ENCODE results near the gene TPGS2.
"Not testable (repeated sequence)": the region's sequence is repeated elsewhere in the genome, so short reads cannot be mapped to it uniquely, and the experiment has no call there.

Gene TPGS2

GRCh38 chr18:36819621-36820020 is 9.2 kb downstream of the TPGS2 start:
- no peak for DNase-seq

- no peak for DNase-seq
Measured at GRCh38 chr18:36818652-36819051, 10.2 kb downstream of the TPGS2 start.

GRCh38 chr18:36817039-36817438 is 11.8 kb downstream of the TPGS2 start:
- DNase-seq: no peak

GRCh38 chr18:36816096-36816495 is 12.7 kb downstream of the TPGS2 start:
- not testable (repeated sequence) for DNase-seq

- DNase-seq: peak; percentile 25
Measured at GRCh38 chr18:36814994-36815393, 13.8 kb downstream of the TPGS2 start.

GRCh38 chr18:36813824-36814223 is 15.0 kb downstream of the TPGS2 start:
- DNase-seq: no peak

GRCh38 chr18:36813101-36813775 is 15.6 kb downstream of the TPGS2 start:
- no peak for DNase-seq

GRCh38 chr18:36812678-36813077 is 16.1 kb downstream of the TPGS2 start:
- no peak for DNase-seq

GRCh38 chr18:36811955-36812354 is 16.8 kb downstream of the TPGS2 start:
- DNase-seq: no peak

GRCh38 chr18:36811430-36811829 is 17.4 kb downstream of the TPGS2 start:
- DNase-seq: no peak

GRCh38 chr18:36809590-36810381 is 19.0 kb downstream of the TPGS2 start:
- DNase-seq: peak; percentile 48

- DNase-seq: no peak
Measured at GRCh38 chr18:36808681-36809080, 20.1 kb downstream of the TPGS2 start.

GRCh38 chr18:36805105-36805504 is 23.7 kb downstream of the TPGS2 start:
- DNase-seq: no peak

GRCh38 chr18:36798738-36799473 is 29.9 kb downstream of the TPGS2 start:
- no peak for DNase-seq

GRCh38 chr18:36792634-36793283 is 36.0 kb downstream of the TPGS2 start:
- DNase-seq: no peak

GRCh38 chr18:36786686-36787085 is 42.1 kb downstream of the TPGS2 start:
- DNase-seq: no peak

GRCh38 chr18:36783792-36784191 is 45.0 kb downstream of the TPGS2 start:
- DNase-seq: no peak

- DNase-seq: no peak
Measured at GRCh38 chr18:36782710-36783109, 46.1 kb downstream of the TPGS2 start.

- DNase-seq: no peak
Measured at GRCh38 chr18:36780748-36781147, 48.1 kb downstream of the TPGS2 start.

- no peak for DNase-seq
Measured at GRCh38 chr18:36777566-36777965, 51.2 kb downstream of the TPGS2 start.

GRCh38 chr18:36776650-36777049 is 52.2 kb downstream of the TPGS2 start:
- no peak for DNase-seq

- DNase-seq: no peak
Measured at GRCh38 chr18:36775396-36775795, 53.4 kb downstream of the TPGS2 start.

- DNase-seq: no peak
Measured at GRCh38 chr18:36772241-36772723, 56.5 kb downstream of the TPGS2 start.

All from NCI-H526 treated with DMSO at 0.1 percent for 48 hours (cell line).